NCI-H187 (cell line): ENCODE results near the gene FAM216B.

Experiments used
- DNase-seq, 2 experiments: peaks; one replicate each; lab custom pipeline; 2025; lab: John Stamatoyannopoulos, UW

FAM216B gene

GRCh38 chr13:42832341-42833096 lies 51.1 kb downstream of the FAM216B start:
- DNase-seq, result no peak

GRCh38 chr13:42834946-42835345 lies 53.6 kb downstream of the FAM216B start:
- DNase-seq, result no peak

- peak; percentile 9 to 24 for DNase-seq
Observed at GRCh38 chr13:42836930-42837690, 55.7 kb downstream of the FAM216B start.
